ENCODE measurements around the gene CENPP. TPM values are rescaled to one million over a fixed set of nuclear protein-coding genes. Genes with fewer than 3 reads are reported as not detected.

The CENPP gene
- total RNA-seq, 1 experiment from 2014 or later, result 4.2 TPM

DNA sequence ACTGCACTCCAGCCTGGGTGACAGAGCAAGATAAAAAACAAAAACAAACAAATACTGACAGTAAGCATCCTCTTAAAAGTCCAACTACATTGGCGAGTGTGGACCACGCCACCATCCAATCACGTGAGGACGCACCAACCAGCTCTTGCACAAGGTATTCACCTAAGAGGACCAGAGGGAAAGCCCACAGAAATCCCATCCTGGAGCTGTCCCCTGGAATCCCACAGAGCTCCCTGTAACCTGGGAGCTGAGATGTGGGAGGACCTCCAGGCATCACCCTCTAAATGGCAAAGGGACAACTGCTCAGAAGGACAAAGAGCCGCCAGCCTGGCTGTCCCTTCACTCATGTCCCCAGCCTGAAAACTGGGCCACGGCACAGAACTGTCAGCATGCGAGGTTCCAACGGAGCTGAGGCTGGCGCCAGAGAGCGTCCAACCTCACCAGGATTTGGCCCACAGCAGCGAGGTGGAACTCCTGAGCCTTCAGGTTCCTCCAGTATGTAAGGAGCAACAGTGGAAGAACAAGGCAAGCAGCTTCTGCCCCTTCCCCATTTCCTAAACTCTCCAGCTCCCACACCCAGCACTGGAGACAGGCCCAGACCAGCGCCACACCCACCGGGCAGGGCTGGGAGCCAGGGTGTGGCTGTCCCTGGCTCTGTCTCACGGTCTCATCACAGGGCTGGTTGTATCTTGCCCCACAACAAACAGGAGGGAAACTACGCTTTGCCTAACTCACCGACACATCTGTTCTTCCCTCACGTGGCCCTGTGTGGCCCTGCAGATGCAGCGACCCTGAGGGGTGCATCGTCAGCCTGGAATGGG is 328.9 kb downstream of the CENPP start:
- no peaks in the 10 kb centered on the region for H3K9me3 Mint-ChIP-seq (ENCODE audit: unreplicated experiment)
- H3K27ac Mint-ChIP-seq (ENCODE audit: low read depth, unreplicated experiment), result peak overlapping the region; percentile 81
- H3K36me3 Mint-ChIP-seq (ENCODE audit: insufficient read depth, unreplicated experiment), result peaks cover 64% of the 10 kb centered on the region
- peaks cover 36% of the 10 kb centered on the region for H3K4me1 Mint-ChIP-seq (ENCODE audit: insufficient read depth, unreplicated experiment)
- BruUV-seq (replicated peaks), result TSS peak; percentile 23
- peak overlapping the region; percentile 26 for H3K4me3 Mint-ChIP-seq (ENCODE audit: unreplicated experiment)
- ChIA-PET POLR2A (interaction anchor here (0.6 to 5.3 kb wide), 17 partner anchors 11 to 518 kb away, joined by 3 to 68 read pairs (median 4); partner anchors contain the start of genes CENPP and IPPK), CTCF (interaction anchor here (0.6 to 1.9 kb wide), 8 partner anchors 12 to 516 kb away, joined by 3 to 10 read pairs (median 4); no protein-coding TSS in a partner anchor)
- TF ChIP-seq, protein P1, sequence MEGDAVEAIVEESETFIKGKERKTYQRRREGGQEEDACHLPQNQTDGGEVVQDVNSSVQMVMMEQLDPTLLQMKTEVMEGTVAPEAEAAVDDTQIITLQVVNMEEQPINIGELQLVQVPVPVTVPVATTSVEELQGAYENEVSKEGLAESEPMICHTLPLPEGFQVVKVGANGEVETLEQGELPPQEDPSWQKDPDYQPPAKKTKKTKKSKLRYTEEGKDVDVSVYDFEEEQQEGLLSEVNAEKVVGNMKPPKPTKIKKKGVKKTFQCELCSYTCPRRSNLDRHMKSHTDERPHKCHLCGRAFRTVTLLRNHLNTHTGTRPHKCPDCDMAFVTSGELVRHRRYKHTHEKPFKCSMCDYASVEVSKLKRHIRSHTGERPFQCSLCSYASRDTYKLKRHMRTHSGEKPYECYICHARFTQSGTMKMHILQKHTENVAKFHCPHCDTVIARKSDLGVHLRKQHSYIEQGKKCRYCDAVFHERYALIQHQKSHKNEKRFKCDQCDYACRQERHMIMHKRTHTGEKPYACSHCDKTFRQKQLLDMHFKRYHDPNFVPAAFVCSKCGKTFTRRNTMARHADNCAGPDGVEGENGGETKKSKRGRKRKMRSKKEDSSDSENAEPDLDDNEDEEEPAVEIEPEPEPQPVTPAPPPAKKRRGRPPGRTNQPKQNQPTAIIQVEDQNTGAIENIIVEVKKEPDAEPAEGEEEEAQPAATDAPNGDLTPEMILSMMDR (IDR thresholded peaks at IDR 0.05; ENCODE audit: unreplicated experiment), result no peak
- H3K27me3 Mint-ChIP-seq (ENCODE audit: insufficient read depth, unreplicated experiment), result no peaks in the 10 kb centered on the region
- peak; percentile 90 for DNase-seq (ENCODE audit: unreplicated experiment)
- intact Hi-C loops (cut with micrococcal nuclease), result loop anchor here (2.0 kb wide), 1 partner anchor 136 kb away; no protein-coding TSS in a partner anchor

DNA sequence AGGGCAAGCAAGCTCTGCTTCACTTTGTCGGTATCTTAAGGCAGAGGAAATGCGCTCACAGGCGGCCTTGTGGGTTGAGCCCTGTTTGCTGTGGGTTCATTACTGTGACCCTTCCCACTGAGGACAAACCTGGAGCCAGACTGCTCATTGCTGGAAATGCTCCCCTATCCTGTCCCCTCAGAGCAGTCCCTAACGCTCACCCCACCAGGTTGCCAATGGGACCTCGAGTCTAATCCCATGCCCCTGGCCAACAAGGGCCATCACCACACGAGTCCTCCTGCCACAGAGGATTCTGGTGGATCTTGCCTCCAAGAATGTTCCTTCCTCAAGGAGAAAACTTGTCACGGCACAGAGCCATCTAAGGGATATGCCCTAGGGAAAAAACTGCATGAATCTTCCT is 329.6 kb downstream of the CENPP start:
- intact Hi-C loops (cut with micrococcal nuclease), result loop anchor here (2.0 kb wide), 1 partner anchor 135 kb away; no protein-coding TSS in a partner anchor
- Mint-ChIP-seq H3K36me3 (ENCODE audit: insufficient read depth, unreplicated experiment) (peaks cover 63% of the 10 kb centered on the region), H3K9me3 (ENCODE audit: unreplicated experiment) (no peaks in the 10 kb centered on the region), H3K27ac (ENCODE audit: low read depth, unreplicated experiment) (peak overlapping the region; percentile 81), H3K4me3 (ENCODE audit: unreplicated experiment) (peak overlapping the region; percentile 26), H3K4me1 (ENCODE audit: insufficient read depth, unreplicated experiment) (peaks cover 36% of the 10 kb centered on the region), H3K27me3 (ENCODE audit: insufficient read depth, unreplicated experiment) (no peaks in the 10 kb centered on the region)
- TF ChIP-seq, protein P1 (IDR thresholded peaks at IDR 0.05; ENCODE audit: unreplicated experiment), result no peak
- DNase-seq (ENCODE audit: unreplicated experiment), result no peak
- POLR2A ChIA-PET, result interaction anchor here (1.3 to 5.3 kb wide), 9 partner anchors 10 to 329 kb away, joined by 3 to 68 read pairs (median 6); partner anchors contain the start of genes CENPP and IPPK
- no TSS peak for BruUV-seq (replicated peaks)
- CTCF ChIA-PET, result interaction anchor here (1.2 to 1.5 kb wide), 2 partner anchors 136 to 516 kb away, joined by 3 to 9 read pairs; no protein-coding TSS in a partner anchor

DNA sequence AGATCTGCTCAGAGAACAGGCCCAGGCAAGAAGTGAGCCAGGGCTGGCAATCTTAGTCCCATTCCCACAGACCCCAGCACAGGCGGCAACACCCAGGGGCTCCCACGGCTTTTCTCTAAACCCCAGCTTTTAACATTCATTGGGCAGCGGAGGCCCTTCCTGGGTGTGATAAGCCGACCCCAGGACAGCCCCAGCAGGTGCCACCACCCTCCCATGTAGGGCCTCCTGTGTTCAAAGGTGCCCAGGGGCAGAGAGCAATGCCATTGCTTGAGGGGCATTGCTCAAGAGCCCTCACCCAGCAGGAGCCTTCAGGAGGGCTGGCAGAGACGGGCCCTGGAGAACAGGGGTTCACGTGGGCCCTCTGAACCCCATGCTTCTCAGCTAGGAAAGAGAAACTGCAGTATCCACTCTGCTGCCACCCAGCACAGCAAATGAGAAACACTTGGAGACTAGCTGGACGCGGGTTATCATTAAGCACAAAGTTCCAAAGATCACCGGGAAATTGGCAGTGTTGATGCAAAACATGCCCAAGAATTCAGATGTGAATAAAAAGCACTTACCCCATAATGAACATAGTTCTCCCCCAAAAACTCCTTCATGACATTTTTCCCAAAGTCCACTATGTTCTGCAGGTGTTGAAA is 330.3 kb downstream of the CENPP start:
- Mint-ChIP-seq H3K36me3 (ENCODE audit: insufficient read depth, unreplicated experiment) (peaks cover 57% of the 10 kb centered on the region), H3K9me3 (ENCODE audit: unreplicated experiment) (no peaks in the 10 kb centered on the region), H3K27ac (ENCODE audit: low read depth, unreplicated experiment) (peak overlapping the region; percentile 81), H3K4me1 (ENCODE audit: insufficient read depth, unreplicated experiment) (peaks cover 36% of the 10 kb centered on the region), H3K4me3 (ENCODE audit: unreplicated experiment) (no peak overlapping the region), H3K27me3 (ENCODE audit: insufficient read depth, unreplicated experiment) (no peaks in the 10 kb centered on the region)
- DNase-seq (ENCODE audit: unreplicated experiment), result no peak
- ChIA-PET CTCF (interaction anchor here (0.7 to 1.5 kb wide), 2 partner anchors 378 to 517 kb away, joined by 3 read pairs; no protein-coding TSS in a partner anchor), POLR2A (interaction anchor here (2.0 to 5.3 kb wide), 4 partner anchors 10 to 154 kb away, joined by 4 to 68 read pairs (median 12); partner anchors contain the start of gene IPPK)
- intact Hi-C loops (cut with micrococcal nuclease), result loop anchor here (2.0 kb wide), 1 partner anchor 135 kb away; no protein-coding TSS in a partner anchor
- TF ChIP-seq, protein P1 (IDR thresholded peaks at IDR 0.05; ENCODE audit: unreplicated experiment), result no peak
- BruUV-seq (replicated peaks), result no TSS peak

Measured in MCF 10A (cell line).